ENCODE measurements around the gene MUC5B. TPM values are rescaled to one million over a fixed set of nuclear protein-coding genes. Genes with fewer than 3 reads are reported as not detected.
A peak's percentile ranks its signal among the peaks of the same experiment; 100 is the strongest.

Gene MUC5B
- total and polyA plus RNA-seq, 2 of the 13 experiments (the other 11 are each of a cell fraction or from before 2014, with no cell fraction given) = 0.01 TPM; not detected in 1

DNA sequence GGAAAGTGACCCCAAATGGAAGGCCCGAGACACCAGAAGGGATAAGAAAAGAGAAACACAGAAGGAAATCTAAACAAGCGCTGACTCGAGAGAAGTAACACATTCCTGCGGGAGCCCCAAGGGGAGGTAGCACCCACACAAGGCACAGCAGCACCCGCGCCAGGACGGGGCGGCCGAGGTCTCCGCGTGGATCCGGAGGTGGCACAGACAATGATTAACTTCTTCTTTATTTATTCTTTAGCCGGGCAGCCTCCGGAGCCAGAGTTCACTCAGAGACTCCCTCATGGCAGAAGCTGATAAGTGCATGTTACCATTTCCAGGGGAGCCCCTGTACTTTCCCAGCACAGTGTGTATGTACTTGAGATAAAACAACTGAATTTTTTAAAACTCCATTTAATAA lies 81.5 kb downstream of the MUC5B start (continued):
- no peak for TF ChIP-seq SIX1 (CRISPR knock-in tag; IDR thresholded peaks at IDR 0.05; ENCODE audit: borderline replicate concordance)
- TF ChIP-seq, protein P1, sequence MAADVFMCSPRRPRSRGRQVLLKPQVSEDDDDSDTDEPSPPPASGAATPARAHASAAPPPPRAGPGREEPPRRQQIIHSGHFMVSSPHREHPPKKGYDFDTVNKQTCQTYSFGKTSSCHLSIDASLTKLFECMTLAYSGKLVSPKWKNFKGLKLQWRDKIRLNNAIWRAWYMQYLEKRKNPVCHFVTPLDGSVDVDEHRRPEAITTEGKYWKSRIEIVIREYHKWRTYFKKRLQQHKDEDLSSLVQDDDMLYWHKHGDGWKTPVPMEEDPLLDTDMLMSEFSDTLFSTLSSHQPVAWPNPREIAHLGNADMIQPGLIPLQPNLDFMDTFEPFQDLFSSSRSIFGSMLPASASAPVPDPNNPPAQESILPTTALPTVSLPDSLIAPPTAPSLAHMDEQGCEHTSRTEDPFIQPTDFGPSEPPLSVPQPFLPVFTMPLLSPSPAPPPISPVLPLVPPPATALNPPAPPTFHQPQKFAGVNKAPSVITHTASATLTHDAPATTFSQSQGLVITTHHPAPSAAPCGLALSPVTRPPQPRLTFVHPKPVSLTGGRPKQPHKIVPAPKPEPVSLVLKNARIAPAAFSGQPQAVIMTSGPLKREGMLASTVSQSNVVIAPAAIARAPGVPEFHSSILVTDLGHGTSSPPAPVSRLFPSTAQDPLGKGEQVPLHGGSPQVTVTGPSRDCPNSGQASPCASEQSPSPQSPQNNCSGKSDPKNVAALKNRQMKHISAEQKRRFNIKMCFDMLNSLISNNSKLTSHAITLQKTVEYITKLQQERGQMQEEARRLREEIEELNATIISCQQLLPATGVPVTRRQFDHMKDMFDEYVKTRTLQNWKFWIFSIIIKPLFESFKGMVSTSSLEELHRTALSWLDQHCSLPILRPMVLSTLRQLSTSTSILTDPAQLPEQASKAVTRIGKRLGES (CRISPR knock-in tag; IDR thresholded peaks at IDR 0.05; ENCODE audit: borderline replicate concordance) = no peak
- peak; percentile 48 for TF ChIP-seq FOSL2 (CRISPR knock-in tag; IDR thresholded peaks at IDR 0.05)
- no peak for TF ChIP-seq ZNF451 (CRISPR knock-in tag; IDR thresholded peaks at IDR 0.05)
- TF ChIP-seq, protein P2, sequence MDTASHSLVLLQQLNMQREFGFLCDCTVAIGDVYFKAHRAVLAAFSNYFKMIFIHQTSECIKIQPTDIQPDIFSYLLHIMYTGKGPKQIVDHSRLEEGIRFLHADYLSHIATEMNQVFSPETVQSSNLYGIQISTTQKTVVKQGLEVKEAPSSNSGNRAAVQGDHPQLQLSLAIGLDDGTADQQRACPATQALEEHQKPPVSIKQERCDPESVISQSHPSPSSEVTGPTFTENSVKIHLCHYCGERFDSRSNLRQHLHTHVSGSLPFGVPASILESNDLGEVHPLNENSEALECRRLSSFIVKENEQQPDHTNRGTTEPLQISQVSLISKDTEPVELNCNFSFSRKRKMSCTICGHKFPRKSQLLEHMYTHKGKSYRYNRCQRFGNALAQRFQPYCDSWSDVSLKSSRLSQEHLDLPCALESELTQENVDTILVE (CRISPR knock-in tag; IDR thresholded peaks at IDR 0.05) = no peak; the same call in 1 of the 2 replicates
- peak; percentile 69 for TF ChIP-seq TBX2 (CRISPR knock-in tag; IDR thresholded peaks at IDR 0.05; ENCODE audit: borderline replicate concordance)
- no peak for TF ChIP-seq ZNF260 (CRISPR knock-in tag; IDR thresholded peaks at IDR 0.05; ENCODE audit: borderline replicate concordance, low read depth)
- TF ChIP-seq, protein P3, sequence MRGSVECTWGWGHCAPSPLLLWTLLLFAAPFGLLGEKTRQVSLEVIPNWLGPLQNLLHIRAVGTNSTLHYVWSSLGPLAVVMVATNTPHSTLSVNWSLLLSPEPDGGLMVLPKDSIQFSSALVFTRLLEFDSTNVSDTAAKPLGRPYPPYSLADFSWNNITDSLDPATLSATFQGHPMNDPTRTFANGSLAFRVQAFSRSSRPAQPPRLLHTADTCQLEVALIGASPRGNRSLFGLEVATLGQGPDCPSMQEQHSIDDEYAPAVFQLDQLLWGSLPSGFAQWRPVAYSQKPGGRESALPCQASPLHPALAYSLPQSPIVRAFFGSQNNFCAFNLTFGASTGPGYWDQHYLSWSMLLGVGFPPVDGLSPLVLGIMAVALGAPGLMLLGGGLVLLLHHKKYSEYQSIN (CRISPR knock-in tag; IDR thresholded peaks at IDR 0.05; ENCODE audit: borderline replicate concordance) = no peak
- TF ChIP-seq ZNF792 (CRISPR knock-in tag; IDR thresholded peaks at IDR 0.05) = 0 out of 2 replicates have a peak, but pooled peaks have one; percentile 59
- peak; percentile 92 for TF ChIP-seq GATAD2A (CRISPR knock-in tag; IDR thresholded peaks at IDR 0.05)
- no peak for TF ChIP-seq ZSCAN20 (CRISPR knock-in tag; IDR thresholded peaks at IDR 0.05; ENCODE audit: borderline replicate concordance)
- TF ChIP-seq, protein P4, sequence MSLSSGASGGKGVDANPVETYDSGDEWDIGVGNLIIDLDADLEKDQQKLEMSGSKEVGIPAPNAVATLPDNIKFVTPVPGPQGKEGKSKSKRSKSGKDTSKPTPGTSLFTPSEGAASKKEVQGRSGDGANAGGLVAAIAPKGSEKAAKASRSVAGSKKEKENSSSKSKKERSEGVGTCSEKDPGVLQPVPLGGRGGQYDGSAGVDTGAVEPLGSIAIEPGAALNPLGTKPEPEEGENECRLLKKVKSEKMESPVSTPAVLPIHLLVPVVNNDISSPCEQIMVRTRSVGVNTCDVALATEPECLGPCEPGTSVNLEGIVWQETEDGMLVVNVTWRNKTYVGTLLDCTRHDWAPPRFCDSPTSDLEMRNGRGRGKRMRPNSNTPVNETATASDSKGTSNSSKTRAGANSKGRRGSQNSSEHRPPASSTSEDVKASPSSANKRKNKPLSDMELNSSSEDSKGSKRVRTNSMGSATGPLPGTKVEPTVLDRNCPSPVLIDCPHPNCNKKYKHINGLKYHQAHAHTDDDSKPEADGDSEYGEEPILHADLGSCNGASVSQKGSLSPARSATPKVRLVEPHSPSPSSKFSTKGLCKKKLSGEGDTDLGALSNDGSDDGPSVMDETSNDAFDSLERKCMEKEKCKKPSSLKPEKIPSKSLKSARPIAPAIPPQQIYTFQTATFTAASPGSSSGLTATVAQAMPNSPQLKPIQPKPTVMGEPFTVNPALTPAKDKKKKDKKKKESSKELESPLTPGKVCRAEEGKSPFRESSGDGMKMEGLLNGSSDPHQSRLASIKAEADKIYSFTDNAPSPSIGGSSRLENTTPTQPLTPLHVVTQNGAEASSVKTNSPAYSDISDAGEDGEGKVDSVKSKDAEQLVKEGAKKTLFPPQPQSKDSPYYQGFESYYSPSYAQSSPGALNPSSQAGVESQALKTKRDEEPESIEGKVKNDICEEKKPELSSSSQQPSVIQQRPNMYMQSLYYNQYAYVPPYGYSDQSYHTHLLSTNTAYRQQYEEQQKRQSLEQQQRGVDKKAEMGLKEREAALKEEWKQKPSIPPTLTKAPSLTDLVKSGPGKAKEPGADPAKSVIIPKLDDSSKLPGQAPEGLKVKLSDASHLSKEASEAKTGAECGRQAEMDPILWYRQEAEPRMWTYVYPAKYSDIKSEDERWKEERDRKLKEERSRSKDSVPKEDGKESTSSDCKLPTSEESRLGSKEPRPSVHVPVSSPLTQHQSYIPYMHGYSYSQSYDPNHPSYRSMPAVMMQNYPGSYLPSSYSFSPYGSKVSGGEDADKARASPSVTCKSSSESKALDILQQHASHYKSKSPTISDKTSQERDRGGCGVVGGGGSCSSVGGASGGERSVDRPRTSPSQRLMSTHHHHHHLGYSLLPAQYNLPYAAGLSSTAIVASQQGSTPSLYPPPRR (CRISPR knock-in tag; IDR thresholded peaks at IDR 0.05; ENCODE audit: borderline replicate concordance) = peak; percentile 18; the same call in 1 of the 2 replicates
- 0 out of 2 replicates have a peak, but pooled peaks have one; percentile 16 for TF ChIP-seq BCL6 (CRISPR knock-in tag; IDR thresholded peaks at IDR 0.05)
- peak; percentile 44; the same call in 1 of the 2 replicates for TF ChIP-seq RXRB (CRISPR knock-in tag; IDR thresholded peaks at IDR 0.05; ENCODE audit: borderline replicate concordance)
- TF ChIP-seq, protein P5, sequence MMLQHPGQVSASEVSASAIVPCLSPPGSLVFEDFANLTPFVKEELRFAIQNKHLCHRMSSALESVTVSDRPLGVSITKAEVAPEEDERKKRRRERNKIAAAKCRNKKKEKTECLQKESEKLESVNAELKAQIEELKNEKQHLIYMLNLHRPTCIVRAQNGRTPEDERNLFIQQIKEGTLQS (CRISPR knock-in tag; IDR thresholded peaks at IDR 0.05) = no peak
- TF ChIP-seq, protein P6, sequence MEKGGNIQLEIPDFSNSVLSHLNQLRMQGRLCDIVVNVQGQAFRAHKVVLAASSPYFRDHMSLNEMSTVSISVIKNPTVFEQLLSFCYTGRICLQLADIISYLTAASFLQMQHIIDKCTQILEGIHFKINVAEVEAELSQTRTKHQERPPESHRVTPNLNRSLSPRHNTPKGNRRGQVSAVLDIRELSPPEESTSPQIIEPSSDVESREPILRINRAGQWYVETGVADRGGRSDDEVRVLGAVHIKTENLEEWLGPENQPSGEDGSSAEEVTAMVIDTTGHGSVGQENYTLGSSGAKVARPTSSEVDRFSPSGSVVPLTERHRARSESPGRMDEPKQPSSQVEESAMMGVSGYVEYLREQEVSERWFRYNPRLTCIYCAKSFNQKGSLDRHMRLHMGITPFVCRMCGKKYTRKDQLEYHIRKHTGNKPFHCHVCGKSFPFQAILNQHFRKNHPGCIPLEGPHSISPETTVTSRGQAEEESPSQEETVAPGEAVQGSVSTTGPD (CRISPR knock-in tag; IDR thresholded peaks at IDR 0.05) = no peak
- TF ChIP-seq, protein P7, sequence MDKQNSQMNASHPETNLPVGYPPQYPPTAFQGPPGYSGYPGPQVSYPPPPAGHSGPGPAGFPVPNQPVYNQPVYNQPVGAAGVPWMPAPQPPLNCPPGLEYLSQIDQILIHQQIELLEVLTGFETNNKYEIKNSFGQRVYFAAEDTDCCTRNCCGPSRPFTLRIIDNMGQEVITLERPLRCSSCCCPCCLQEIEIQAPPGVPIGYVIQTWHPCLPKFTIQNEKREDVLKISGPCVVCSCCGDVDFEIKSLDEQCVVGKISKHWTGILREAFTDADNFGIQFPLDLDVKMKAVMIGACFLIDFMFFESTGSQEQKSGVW (CRISPR knock-in tag; IDR thresholded peaks at IDR 0.05; ENCODE audit: borderline replicate concordance) = no peak

Measured in HepG2 (cell line).